ENCODE results near the gene NPAS3.

The NPAS3 gene

GRCh38 chr14:33343016-33343415 is 404.3 kb downstream of the NPAS3 start:
- no peak for DNase-seq

GRCh38 chr14:33347796-33348195 is 409.1 kb downstream of the NPAS3 start:
- DNase-seq = no peak

DNA sequence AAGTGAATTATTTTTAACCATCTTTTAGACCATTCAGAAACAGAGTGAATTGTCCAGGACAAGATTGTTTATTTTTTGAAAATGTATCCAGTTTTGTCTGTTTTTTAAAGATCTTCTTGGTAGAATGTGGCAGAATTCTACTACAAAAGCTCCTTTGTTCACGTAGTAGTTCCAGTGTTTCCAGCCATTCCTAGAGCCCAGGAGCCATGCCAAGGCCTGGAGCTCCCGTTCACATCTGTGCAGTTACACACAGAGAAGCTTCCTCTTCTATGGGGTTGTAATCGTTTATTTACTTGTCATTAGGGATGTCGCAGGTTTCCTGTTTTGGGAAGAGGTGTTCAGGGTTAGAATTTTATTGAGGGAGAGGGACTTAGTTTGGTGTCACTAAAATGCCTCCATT is 409.8 kb downstream of the NPAS3 start:
- DNase-seq = no peak

DNA sequence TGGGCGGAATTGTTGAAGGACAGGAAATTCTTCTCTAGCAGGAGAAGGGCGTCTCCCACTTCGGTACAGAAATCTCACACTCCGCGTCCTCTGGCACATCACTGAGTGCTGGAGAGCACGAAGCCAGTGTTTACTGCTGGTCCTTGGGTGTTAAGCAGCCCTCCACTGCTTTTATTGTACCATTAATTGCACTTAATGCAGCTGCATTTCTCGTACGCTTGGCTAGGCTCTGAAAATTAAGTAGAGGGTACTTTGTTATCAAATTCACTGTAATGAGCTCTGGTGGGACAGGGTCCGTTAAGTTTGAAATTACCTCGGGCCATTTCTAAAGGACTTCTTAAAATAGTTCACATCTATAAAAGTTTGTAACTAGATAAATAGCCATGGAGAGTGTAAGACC is 411.2 kb downstream of the NPAS3 start:
- DNase-seq = no peak

GRCh38 chr14:33350366-33350990 is 411.8 kb downstream of the NPAS3 start:
- DNase-seq = no peak

GRCh38 chr14:33352821-33353220 is 414.1 kb downstream of the NPAS3 start:
- no peak for DNase-seq

GRCh38 chr14:33356181-33356580 is 417.5 kb downstream of the NPAS3 start:
- no peak for DNase-seq

GRCh38 chr14:33357225-33358010 is 418.7 kb downstream of the NPAS3 start:
- DNase-seq = no peak

DNA sequence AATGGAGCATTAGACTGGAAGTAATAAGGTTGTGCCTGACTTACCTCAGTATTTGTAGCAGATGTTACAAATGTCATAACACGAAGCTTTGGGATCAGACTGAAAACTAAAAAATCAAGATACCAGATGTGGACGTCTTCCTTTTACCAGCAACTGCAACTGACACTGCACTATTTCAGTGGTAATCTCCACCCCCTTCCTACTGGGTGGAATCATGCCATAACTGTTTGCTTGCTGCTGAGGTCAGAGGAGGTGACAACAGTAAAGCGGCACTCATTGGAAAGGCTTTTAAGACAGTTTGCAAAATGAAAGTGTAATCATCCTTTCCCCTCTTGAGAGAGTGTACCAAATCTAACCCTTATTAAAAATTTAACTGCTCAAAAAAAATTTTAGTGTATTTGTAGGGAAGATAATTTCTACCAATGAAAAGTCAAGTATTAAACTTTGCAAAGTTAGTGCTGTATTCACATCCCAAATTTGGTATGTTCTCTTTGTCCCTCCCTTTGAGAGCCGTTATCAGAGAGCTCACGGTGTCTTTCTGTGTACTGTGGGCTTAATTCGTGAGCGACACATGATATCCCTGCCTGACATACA is 420.7 kb downstream of the NPAS3 start:
- no peak for DNase-seq

GRCh38 chr14:33362934-33363333 is 424.3 kb downstream of the NPAS3 start:
- no peak for DNase-seq

DNA sequence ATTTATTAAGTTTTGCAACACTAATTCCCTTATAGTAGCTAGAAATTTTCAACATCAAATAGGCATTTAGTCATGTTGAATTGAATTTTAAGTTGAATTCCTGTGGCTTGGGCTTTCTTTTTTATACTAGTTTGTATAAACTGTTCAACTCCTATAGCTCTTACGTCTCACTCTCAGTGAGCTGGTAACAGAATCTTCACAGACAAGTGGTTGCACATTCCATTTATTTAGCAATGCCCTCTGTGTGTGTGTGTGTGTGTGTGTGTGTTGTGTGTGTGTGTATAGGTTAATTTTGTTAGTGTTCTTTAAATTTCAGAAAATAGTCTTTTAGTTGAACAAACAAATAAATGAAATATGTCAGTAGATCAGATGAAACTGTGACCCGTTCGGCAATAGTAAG is 425.0 kb downstream of the NPAS3 start:
- DNase-seq = no peak

GRCh38 chr14:33364466-33364865 is 425.8 kb downstream of the NPAS3 start:
- DNase-seq = no peak

- DNase-seq = no peak
Observed at GRCh38 chr14:33369041-33369440, 430.4 kb downstream of the NPAS3 start.

DNA sequence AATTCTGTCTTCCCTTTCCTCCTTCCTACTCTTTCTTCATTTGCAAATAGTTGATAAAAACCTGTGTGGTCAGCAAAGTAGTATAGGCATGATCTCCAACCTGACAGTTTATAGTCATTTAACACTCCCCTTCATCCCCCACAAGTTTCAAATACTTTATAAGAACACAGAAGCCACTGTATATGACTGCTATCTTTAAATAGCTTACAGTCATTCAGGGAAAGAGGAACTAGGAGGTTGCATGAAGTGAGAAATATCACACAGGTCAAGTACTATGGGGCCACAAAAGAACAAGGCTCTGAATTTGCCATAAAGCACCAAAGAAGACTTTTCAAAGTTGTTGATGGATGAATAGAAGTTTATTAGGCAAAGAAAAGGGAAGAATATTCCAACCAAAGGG is 431.3 kb downstream of the NPAS3 start:
- no peak for DNase-seq

- no peak for DNase-seq
Observed at GRCh38 chr14:33370426-33370825, 431.7 kb downstream of the NPAS3 start.

DNA sequence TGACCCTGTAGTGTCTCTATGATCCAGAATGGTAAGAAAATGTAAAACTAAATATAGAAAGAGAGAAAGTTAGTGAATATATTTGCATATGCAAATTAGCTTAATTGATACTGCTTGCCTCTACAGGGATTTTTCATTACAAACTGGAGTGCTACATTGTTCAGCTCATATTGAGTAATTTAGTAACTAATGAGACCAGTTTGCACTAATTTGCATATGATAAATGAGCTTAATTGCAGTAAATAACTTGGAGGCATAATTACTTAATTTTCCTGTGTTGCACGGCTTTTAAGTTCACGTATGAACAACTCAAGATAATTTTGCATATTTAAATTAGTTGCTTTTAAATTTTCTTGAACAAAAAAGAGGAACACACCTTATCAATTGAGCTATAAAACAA is 436.5 kb downstream of the NPAS3 start:
- no peak for DNase-seq

- DNase-seq = no peak
Observed at GRCh38 chr14:33375786-33376185, 437.1 kb downstream of the NPAS3 start.

DNA sequence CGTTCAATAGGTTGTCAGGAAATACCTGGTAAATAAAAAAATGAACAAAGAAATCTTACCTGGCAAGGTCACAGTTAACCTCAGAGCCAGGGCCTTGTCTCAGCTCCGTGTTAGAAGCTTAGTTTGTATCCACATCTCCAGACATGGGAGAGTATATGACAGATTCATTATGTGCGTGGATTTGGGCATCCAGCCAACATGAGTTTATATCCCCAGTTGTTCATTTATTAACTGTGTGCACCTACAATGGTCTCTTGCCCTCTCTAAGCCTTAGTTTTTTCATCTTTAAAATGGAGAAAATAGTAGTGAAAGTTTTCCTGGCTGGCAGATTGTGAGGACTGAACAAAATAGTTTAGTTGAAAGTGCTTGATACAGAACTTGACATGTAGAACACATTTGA is 437.8 kb downstream of the NPAS3 start:
- DNase-seq = no peak

DNA sequence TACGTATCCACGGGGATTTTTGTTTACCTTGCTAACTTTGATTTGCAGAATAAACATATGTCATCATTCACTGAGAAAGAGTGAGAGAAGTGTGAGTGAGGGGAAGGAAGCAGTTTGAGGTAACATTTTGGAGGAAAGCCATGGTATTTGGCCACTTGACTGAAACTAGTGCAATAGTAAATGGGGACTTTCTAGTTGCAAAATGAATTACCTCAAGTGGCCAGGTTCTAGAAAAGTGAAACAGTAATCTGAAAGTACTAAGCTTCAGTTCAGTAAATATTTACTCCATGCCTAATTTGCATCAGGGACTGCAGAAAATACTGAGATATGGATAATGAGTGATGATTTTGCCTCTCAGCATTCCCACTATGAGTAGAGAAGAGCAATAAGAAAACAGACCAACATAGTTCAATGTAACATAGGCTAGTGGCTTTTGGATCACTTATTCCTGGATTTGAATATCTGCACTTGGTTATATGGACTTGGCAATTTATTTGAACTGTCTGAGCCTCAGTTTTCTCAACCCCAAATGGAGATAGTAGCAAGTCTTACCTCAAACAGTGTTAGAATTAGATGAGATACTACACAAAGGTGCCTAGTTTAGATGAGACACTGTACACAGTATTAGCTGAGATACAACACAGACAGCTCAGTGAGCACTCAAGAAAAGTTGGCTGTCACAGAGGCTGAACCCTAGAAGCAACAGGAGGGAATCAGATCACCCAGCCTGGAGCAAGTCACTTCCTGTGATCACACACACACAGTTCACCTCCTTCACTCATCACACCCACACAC is 439.1 kb downstream of the NPAS3 start:
- no peak for DNase-seq

- no peak for DNase-seq
Observed at GRCh38 chr14:33381717-33382116, 443.0 kb downstream of the NPAS3 start.

DNA sequence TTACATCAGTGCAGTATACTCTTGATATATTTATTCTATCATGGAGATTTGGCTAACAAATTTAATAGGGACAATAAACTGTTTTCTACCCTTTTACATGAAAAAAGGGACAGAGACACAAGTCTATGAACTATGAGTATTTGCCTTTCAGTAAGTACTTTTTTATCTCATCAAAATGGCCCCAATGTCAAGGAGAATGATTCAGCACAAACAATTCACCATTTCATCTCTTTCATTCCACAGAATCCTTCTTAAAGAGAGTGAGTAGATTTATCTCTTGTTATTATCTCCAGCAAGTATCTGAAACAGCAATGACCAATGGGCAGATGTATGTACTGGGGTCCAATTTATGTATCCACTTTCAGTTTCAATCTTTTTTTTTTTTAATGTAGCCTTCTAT is 447.5 kb downstream of the NPAS3 start:
- no peak for DNase-seq

DNA sequence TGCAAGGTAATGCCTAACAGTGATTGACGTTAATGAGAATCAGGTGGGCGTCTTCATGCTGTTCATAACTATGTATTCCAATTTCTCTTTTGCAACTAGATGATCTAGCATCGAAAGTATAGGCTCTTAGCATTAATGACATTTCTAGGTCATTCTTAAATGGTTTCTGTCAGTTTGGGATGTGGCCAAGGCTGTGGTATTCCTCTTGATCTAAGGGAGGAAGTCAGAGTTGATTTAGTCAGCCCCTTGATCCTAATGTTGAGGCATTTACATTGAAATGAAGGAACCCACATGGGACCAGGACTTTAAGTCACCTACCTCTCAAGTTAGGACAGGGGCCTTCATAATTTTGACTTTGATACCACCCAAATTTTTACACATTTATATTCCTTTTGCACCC is 448.1 kb downstream of the NPAS3 start:
- DNase-seq = no peak

DNA sequence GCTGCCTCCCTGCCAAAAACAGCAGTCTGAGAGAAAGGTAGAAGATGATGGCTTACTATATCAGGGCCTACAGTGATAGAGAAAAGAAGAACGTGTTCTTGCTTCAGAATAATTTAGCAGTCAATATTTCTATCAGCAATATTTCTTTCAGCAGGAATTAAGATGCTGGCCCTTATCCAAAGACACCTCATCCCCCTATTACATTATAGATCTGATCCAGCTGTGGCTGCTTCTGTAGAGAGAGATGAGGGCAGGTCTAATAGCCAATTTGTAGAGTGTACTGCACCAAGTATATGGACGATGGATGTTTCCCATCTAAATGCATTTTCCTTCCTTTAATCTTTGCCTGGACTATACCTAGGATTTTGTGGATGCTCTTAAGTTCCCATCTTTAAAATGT is 451.7 kb downstream of the NPAS3 start:
- no peak for DNase-seq
